NCI-H1436 treated with DMSO at 0.1 percent for 48 hours (cell line): ENCODE results near the gene CHMP4B.

Source experiments
- DNase-seq: peaks from one replicate; lab custom pipeline; 2025; lab: John Stamatoyannopoulos, UW

Gene CHMP4B

GRCh38 chr20:33897313-33897912 lies 86.3 kb downstream of the CHMP4B start:
- DNase-seq = no peak

- DNase-seq = no peak
Measured at GRCh38 chr20:33899106-33899505, 88.0 kb downstream of the CHMP4B start.

DNA sequence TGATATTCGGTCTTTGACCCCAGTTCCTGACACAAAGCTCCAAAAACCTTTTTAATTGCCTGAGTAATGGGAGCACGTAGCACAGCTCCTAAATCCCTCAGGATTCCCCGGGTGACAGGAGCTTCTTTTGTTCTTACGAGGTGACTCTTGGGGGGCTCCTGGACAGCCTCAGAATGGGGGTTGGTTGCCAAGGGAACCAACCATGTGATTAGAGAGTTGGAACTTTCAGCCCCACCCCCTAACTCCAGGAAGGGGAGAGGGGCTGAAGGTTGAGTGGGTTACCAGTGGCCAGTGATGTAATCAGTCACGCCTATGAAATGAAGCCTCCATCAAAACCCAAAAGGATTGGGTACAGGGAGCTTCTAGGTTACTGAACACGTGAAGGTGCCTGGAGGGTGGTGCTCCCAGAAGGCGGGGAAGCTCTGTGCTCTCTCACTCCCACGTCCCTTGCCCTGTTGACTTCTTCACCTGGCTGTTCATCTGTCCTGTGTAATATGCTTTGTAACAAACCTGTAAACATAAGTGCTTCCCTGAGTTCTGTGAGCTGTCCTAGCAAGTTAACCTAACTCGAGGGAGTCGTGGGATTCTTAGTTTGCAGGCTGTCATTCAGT lies 89.5 kb downstream of the CHMP4B start:
- DNase-seq = no peak

DNA sequence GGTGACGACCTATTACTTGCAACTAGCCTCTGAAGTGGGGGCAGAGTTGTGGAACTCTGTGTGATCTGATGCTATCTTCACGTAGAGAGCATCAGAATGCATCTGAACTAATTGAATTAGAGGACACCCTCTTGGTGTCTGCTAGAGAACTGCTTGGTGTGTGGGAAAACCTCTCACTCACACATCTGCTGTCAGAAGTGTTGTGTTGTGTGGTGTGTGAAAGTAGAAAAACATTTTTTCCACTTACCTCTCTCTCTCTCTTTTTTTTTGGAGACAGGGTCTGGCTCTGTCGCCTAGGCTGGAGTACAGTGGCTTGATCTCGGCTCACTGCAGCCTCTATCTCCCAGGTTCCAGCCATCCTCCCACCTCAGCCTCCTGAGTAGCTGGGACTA lies 90.0 kb downstream of the CHMP4B start:
- no peak for DNase-seq

- no peak for DNase-seq
Measured at GRCh38 chr20:33902011-33902410, 90.9 kb downstream of the CHMP4B start.
